GM12878 (cell line): ENCODE results near the gene SLC35F6.

ENCODE experiments used
- CEBPB ChIP-seq, 2 experiments: fragments of 150-350 bp in 1 of 2; IDR thresholded peaks; 2 replicates each; pipeline ENCODE4 v1.6.1; 2012 to 2014; ENCODE audit warnings: low read depth in 2 of 2, low read length in 2 of 2, borderline replicate concordance in 1 of 2, inconsistent platforms in 1 of 2
- CHD1 ChIP-seq: IDR thresholded peaks from 2 replicates; pipeline ENCODE4 v1.6.1; 2012; ENCODE audit warnings: low read depth, low read length, improper control_type of control experiment
- ESRRA ChIP-seq: IDR thresholded peaks from 2 replicates; pipeline ENCODE4 v1.6.1; 2012; ENCODE audit warnings: mild to moderate bottlenecking, low read length, improper control_type of control experiment
- POLR2A ChIP-seq: IDR thresholded peaks from 2 replicates; pipeline ENCODE4 v1.6.1; 2011; ENCODE audit warnings: low read depth, mild to moderate bottlenecking, low read length
- TCF7 ChIP-seq: IDR thresholded peaks from 2 replicates; pipeline ENCODE4 v1.6.1; 2014; ENCODE audit warnings: antibody characterized with exemption, borderline replicate concordance
- TF ChIP-seq, protein P1 (sequence below), 3 experiments: IDR thresholded peaks in 2 of 3; conservative IDR thresholded peaks in 1 of 3; 2 replicates each; pipeline ENCODE4 v1.5.1; 2011; ENCODE audit warnings: low read depth in 3 of 3, low read length in 3 of 3, mild to moderate bottlenecking in 3 of 3, control low read depth in 2 of 3, moderate library complexity in 2 of 3, inconsistent platforms in 1 of 3, mixed read lengths in 1 of 3; ENCODE audit not compliant: control insufficient read depth in 2 of 3, insufficient read depth in 1 of 3; ENCODE audit errors: extremely low read depth in 1 of 3
- TF ChIP-seq, protein P2 (sequence below): IDR thresholded peaks from 2 replicates; pipeline ENCODE4 v1.6.1; 2011; ENCODE audit warnings: low read depth, low read length, improper control_type of control experiment, borderline replicate concordance

DNA sequence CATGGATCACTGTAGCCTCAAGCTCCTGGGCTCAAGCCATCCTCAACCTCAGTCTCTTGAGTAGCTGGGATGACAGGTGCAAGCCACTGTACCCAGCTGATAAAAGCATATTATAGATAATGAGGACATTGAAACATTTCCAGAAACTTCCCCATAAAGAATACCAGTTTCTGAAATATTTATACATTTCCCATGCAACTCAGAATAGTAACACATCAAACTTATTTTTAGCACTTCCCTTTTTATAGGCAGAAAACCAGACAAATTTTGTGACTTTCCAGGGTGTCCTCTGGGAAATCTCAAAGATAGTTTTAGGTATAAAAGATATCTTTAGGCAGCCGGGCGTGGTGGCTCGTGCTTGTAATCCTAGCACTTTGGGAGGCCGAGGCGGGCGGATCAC, 58.8 kb downstream of the SLC35F6 start:
- TF ChIP-seq CEBPB (IDR thresholded peaks at IDR 0.05; ENCODE audit: borderline replicate concordance in 1 of 2, low read depth in 2 of 2, low read length in 2 of 2) (no peak), CHD1 (no peak), ESRRA (no peak), POLR2A (no peak), TCF7 (no peak)
- TF ChIP-seq, protein P1, sequence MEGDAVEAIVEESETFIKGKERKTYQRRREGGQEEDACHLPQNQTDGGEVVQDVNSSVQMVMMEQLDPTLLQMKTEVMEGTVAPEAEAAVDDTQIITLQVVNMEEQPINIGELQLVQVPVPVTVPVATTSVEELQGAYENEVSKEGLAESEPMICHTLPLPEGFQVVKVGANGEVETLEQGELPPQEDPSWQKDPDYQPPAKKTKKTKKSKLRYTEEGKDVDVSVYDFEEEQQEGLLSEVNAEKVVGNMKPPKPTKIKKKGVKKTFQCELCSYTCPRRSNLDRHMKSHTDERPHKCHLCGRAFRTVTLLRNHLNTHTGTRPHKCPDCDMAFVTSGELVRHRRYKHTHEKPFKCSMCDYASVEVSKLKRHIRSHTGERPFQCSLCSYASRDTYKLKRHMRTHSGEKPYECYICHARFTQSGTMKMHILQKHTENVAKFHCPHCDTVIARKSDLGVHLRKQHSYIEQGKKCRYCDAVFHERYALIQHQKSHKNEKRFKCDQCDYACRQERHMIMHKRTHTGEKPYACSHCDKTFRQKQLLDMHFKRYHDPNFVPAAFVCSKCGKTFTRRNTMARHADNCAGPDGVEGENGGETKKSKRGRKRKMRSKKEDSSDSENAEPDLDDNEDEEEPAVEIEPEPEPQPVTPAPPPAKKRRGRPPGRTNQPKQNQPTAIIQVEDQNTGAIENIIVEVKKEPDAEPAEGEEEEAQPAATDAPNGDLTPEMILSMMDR (IDR thresholded peaks at IDR 0.05 in 2 of 3, conservative IDR thresholded peaks at IDR 0.05 in 1 of 3; ENCODE audit: control insufficient read depth in 2 of 3, extremely low read depth in 1 of 3, insufficient read depth in 1 of 3, low read depth in 3 of 3, low read length in 3 of 3), result no peak
- TF ChIP-seq, protein P2, sequence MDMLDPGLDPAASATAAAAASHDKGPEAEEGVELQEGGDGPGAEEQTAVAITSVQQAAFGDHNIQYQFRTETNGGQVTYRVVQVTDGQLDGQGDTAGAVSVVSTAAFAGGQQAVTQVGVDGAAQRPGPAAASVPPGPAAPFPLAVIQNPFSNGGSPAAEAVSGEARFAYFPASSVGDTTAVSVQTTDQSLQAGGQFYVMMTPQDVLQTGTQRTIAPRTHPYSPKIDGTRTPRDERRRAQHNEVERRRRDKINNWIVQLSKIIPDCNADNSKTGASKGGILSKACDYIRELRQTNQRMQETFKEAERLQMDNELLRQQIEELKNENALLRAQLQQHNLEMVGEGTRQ, result no peak
